CMK (cell line): Measurements from ENCODE around the gene ATP5PO.
"Not testable (repeated sequence)": the region's sequence is repeated elsewhere in the genome, so short reads cannot be mapped to it uniquely, and the experiment has no call there.

Source experiments
- DNase-seq: peaks from one replicate; pipeline ENCODE4 v3.0.0-alpha.2; 2010; ENCODE audit warnings: low read depth

The ATP5PO gene

GRCh38 chr21:33867868-33868267 lies 47.7 kb downstream of the ATP5PO start:
- DNase-seq, result not testable (repeated sequence)

GRCh38 chr21:33866826-33867225 lies 48.8 kb downstream of the ATP5PO start:
- no peak for DNase-seq

GRCh38 chr21:33865996-33866575 lies 49.5 kb downstream of the ATP5PO start:
- no peak for DNase-seq

GRCh38 chr21:33865176-33865575 lies 50.4 kb downstream of the ATP5PO start:
- DNase-seq, result no peak

GRCh38 chr21:33864150-33864549 lies 51.5 kb downstream of the ATP5PO start:
- no peak for DNase-seq

GRCh38 chr21:33863191-33863590 lies 52.4 kb downstream of the ATP5PO start:
- not testable (repeated sequence) for DNase-seq

- no peak for DNase-seq
Observed at GRCh38 chr21:33861125-33861524, 54.5 kb downstream of the ATP5PO start.

GRCh38 chr21:33860332-33860879 lies 55.2 kb downstream of the ATP5PO start:
- no peak for DNase-seq

- DNase-seq, result no peak
Observed at GRCh38 chr21:33859373-33860102, 56.1 kb downstream of the ATP5PO start.

- no peak for DNase-seq
Observed at GRCh38 chr21:33858667-33859372, 56.8 kb downstream of the ATP5PO start.

- no peak for DNase-seq
Observed at GRCh38 chr21:33857846-33858666, 57.5 kb downstream of the ATP5PO start.

GRCh38 chr21:33856893-33857527 lies 58.6 kb downstream of the ATP5PO start:
- DNase-seq, result no peak

- DNase-seq, result no peak
Observed at GRCh38 chr21:33855190-33855589, 60.4 kb downstream of the ATP5PO start.

GRCh38 chr21:33854604-33855003 lies 61.0 kb downstream of the ATP5PO start:
- no peak for DNase-seq
